Endothelial cell of umbilical vein (primary cell): ENCODE measurements around the gene CHCHD10. TPM values are rescaled to one million over a fixed set of nuclear protein-coding genes. Genes with fewer than 3 reads are reported as not detected.

Experiments used
- BruUV-seq: library from RNA; stranded (reverse); fragments of 400-500 nt; replicated peaks from 2 replicates; lab custom pipeline; 2021; lab: Mats Ljungman, UMichigan
- CTCF ChIA-PET: fragments of 300-600, 350-600 bp; sonication (Branson Sonifier 250); formaldehyde crosslinking; loops from one replicate; lab custom pipeline; 2021; ENCODE audit warnings: antibody characterized with exemption, inconsistent platforms; lab: Charles Lee
- POLR2A ChIA-PET: fragments of 300-600, 350-600 bp; sonication (Branson Sonifier 250); formaldehyde crosslinking; loops from one replicate; lab custom pipeline; 2021; ENCODE audit warnings: antibody characterized with exemption, inconsistent platforms; lab: Charles Lee
- DNase-seq: peaks from one replicate; pipeline ENCODE4 v3.0.0-alpha.2; 2011; ENCODE audit warnings: low read depth, low spot score
- FAIRE-seq: peaks from 2 replicates; lab custom pipeline; 2011; peaks lifted over from hg19 to GRCh38; lab: Jason Lieb, UNC
- H2AFZ ChIP-seq: 2 replicates; pipeline ENCODE4 v1.6.0; 2012; ENCODE audit warnings: low read depth, low read length, control low read depth, inconsistent platforms
- H3K27ac ChIP-seq: 2 replicates; pipeline ENCODE4 v1.5.1; 2011; ENCODE audit warnings: low read depth, mild to moderate bottlenecking, control low read depth, low read length, moderate library complexity; ENCODE audit not compliant: insufficient read depth
- H3K27me3 ChIP-seq, 2 experiments: 2 replicates each; pipeline versions ENCODE4 v1.6.0 to v1.6.1; 2011; ENCODE audit warnings: low read length in 2 of 2, mixed read lengths in 1 of 2; ENCODE audit not compliant: control insufficient read depth in 2 of 2, insufficient read depth in 2 of 2
- H3K36me3 ChIP-seq, 2 experiments: 2 replicates in 1 of 2; 3 replicates in 1 of 2; pipeline ENCODE4 v1.5.1; 2011; ENCODE audit warnings: low read length in 2 of 2, mild to moderate bottlenecking in 1 of 2, moderate library complexity in 1 of 2; ENCODE audit not compliant: control insufficient read depth in 2 of 2, insufficient read depth in 2 of 2; ENCODE audit errors: extremely low read depth in 1 of 2
- H3K4me1 ChIP-seq: 3 replicates; pipeline ENCODE4 v1.5.1; 2011; ENCODE audit warnings: mild to moderate bottlenecking, low read length; ENCODE audit not compliant: control insufficient read depth, insufficient read depth; ENCODE audit errors: extremely low read depth
- H3K4me2 ChIP-seq: 2 replicates; pipeline ENCODE4 v1.6.1; 2011; ENCODE audit warnings: low read length, control low read depth, mixed read lengths; ENCODE audit not compliant: insufficient read depth
- H3K4me3 ChIP-seq, 3 experiments: fragments of 200-600 bp in 1 of 3; sonication (generic), shearing (Covaris generic) in 1 of 3; replicated peaks in 1 of 3; 2 replicates each; pipeline ENCODE4 v1.5.1; 2011 to 2016; ENCODE audit warnings: control low read depth in 3 of 3, low read length in 3 of 3, mild to moderate bottlenecking in 2 of 3, inconsistent platforms in 1 of 3, low read depth in 1 of 3, moderate library complexity in 1 of 3; ENCODE audit not compliant: insufficient read depth in 1 of 3
- H3K79me2 ChIP-seq: 2 replicates; pipeline ENCODE4 v1.6.0; 2012; ENCODE audit warnings: low read length, inconsistent platforms; ENCODE audit not compliant: control insufficient read depth, insufficient read depth
- H3K9ac ChIP-seq: replicated peaks from 2 replicates; pipeline ENCODE3; 2011; ENCODE audit warnings: low read length, control low read depth; ENCODE audit not compliant: insufficient read depth; ENCODE audit errors: extremely low read depth
- H3K9me1 ChIP-seq: replicated peaks from 3 replicates; pipeline ENCODE4 v1.6.0; 2011; ENCODE audit warnings: mild to moderate bottlenecking, low read length; ENCODE audit not compliant: control insufficient read depth, insufficient read depth; ENCODE audit errors: extremely low read depth
- H3K9me3 ChIP-seq: replicated peaks from 2 replicates; pipeline ENCODE4 v1.5.1; 2012; ENCODE audit warnings: low read length, inconsistent platforms; ENCODE audit not compliant: control insufficient read depth, insufficient read depth
- H4K20me1 ChIP-seq: replicated peaks from 2 replicates; pipeline ENCODE3; 2011; ENCODE audit warnings: mild to moderate bottlenecking, low read length; ENCODE audit not compliant: control insufficient read depth, insufficient read depth; ENCODE audit errors: extremely low read depth
- CTCF ChIP-seq, 2 donors: IDR thresholded peaks; 1 replicate in 1 of 2; 2 replicates in 1 of 2; pipeline ENCODE4 v1.5.1; 2011; ENCODE audit warnings: low read length in 2 of 2, mild to moderate bottlenecking in 2 of 2, moderate library complexity in 2 of 2, control low read depth in 1 of 2, inconsistent platforms in 1 of 2, low read depth in 1 of 2; ENCODE audit not compliant: insufficient read depth in 1 of 2; ENCODE audit errors: extremely low read depth in 1 of 2
- EZH2 ChIP-seq: IDR thresholded peaks from 2 replicates; pipeline ENCODE4 v1.6.1; 2012; ENCODE audit warnings: borderline replicate concordance, low read depth, mild to moderate bottlenecking, moderate library complexity, low read length, inconsistent platforms; ENCODE audit not compliant: severe bottlenecking
- FOS ChIP-seq: IDR thresholded peaks from 2 replicates; pipeline ENCODE4 v1.6.1; 2011; ENCODE audit warnings: mild to moderate bottlenecking, low read length, moderate library complexity, borderline replicate concordance; ENCODE audit not compliant: insufficient read depth
- GATA2 ChIP-seq: IDR thresholded peaks from 2 replicates; pipeline ENCODE4 v1.7.0; 2011; ENCODE audit warnings: low read depth, mild to moderate bottlenecking, moderate library complexity, mixed read lengths, low read length; ENCODE audit not compliant: insufficient read length, insufficient read depth
- JUN ChIP-seq: IDR thresholded peaks from 2 replicates; pipeline ENCODE4 v1.6.1; 2011; ENCODE audit warnings: borderline replicate concordance, low read depth; ENCODE audit not compliant: insufficient read length, insufficient read depth
- MAX ChIP-seq: IDR thresholded peaks from 2 replicates; pipeline ENCODE4 v1.6.1; 2011; ENCODE audit not compliant: insufficient read depth, insufficient read length
- MYC ChIP-seq: IDR thresholded peaks from one replicate; pipeline ENCODE4 v1.6.1; 2011; ENCODE audit warnings: mild to moderate bottlenecking, low read depth, low read length
- POLR2A ChIP-seq: IDR thresholded peaks from 2 replicates; pipeline ENCODE4 v1.6.1; 2012; ENCODE audit warnings: low read depth, mild to moderate bottlenecking, control low read depth, low read length
- POLR2AphosphoS5 ChIP-seq: IDR thresholded peaks from 2 replicates; pipeline ENCODE4 v1.6.1; 2012; ENCODE audit warnings: low read depth, mild to moderate bottlenecking, control low read depth, low read length, moderate library complexity; ENCODE audit not compliant: insufficient read depth
- dilution Hi-C: fragments of 300-500 bp; cut with MboI; formaldehyde crosslinking; loops from one replicate; pipeline ENCODE4 v1.15.0; 2019; ENCODE audit warnings: low sequenced_read_pairs; ENCODE audit not compliant: extremely low pct_ligation_motif_present
- intact Hi-C: fragments of 100-400 bp; cut with micrococcal nuclease; formaldehyde crosslinking; loops from one replicate; pipeline ENCODE4 v1.10.0; 2022
- polyA plus RNA-seq, 4 experiments: library from polyadenylated mRNA; depleted of rRNA in 3 of 4; stranded (reverse) in 3 of 4; unstranded in 1 of 4; fragments of >200 nt; gene quantifications; 2 replicates each; pipeline versions ENCODE4 v1.2.1 to v1.2.3, GENCODE V29; 2011 to 2012; ENCODE audit warnings: missing spikeins in 1 of 4
- total RNA-seq: library from RNA; stranded (reverse); gene quantifications from 2 replicates; pipeline ENCODE4 v1.2.3, GENCODE V29; 2021

Gene CHCHD10
- total and polyA plus RNA-seq, 2 donors (not counting 3 experiments of a cell fraction or from before 2014, with no cell fraction given), result 28.1 to 75.6 TPM

GRCh38 chr22:23773483-23774113 lies 5.8 kb upstream of the CHCHD10 start:
- H3K4me2 ChIP-seq, result no peak overlapping the region
- TF ChIP-seq JUN (no peak), CTCF (IDR thresholded peaks at IDR 0.05; ENCODE audit: extremely low read depth in 1 of 2, insufficient read depth in 1 of 2, low read depth in 1 of 2, low read length in 2 of 2) (no peak), FOS (no peak), GATA2 (no peak), MAX (no peak), MYC (no peak), POLR2AphosphoS5 (no peak), POLR2A (no peak), EZH2 (no peak)
- H4K20me1 ChIP-seq, result no peaks in the 10 kb centered on the region
- H3K4me1 ChIP-seq, result peaks cover 10% of the 10 kb centered on the region
- no peaks in the 10 kb centered on the region for H3K9me1 ChIP-seq
- DNase-seq (no peak), FAIRE-seq (no peak)
- POLR2A ChIA-PET, result no interaction called here
- no peaks in the 10 kb centered on the region for H3K9me3 ChIP-seq
- no peaks in the 10 kb centered on the region for H3K27me3 ChIP-seq
- CTCF ChIA-PET, result interaction anchor here (0.9 to 3.5 kb wide), 3 partner anchors 11 to 76 kb away, joined by 3 to 55 read pairs (median 27); no protein-coding TSS in a partner anchor
- H3K79me2 ChIP-seq, result no peaks in the 10 kb centered on the region
- dilution Hi-C loops, result no loop called here
- intact Hi-C loops, result no loop called here
- no peaks in the 10 kb centered on the region for H3K36me3 ChIP-seq
- H3K27ac ChIP-seq, result no peak overlapping the region
- H3K9ac ChIP-seq, result no peak overlapping the region
- no peak overlapping the region for H3K4me3 ChIP-seq
- no TSS peak for BruUV-seq
- no peak overlapping the region for H2AFZ ChIP-seq
